ENCODE data around the gene AFTPH.

- TF ChIP-seq CTCF (IDR thresholded peaks at IDR 0.05; ENCODE audit: low read length): no peak
- no peak for TF ChIP-seq EZH2 (optimal IDR thresholded peaks at IDR 0.05; ENCODE audit: low read depth, low read length)
- TF ChIP-seq EZH2phosphoT487 (IDR thresholded peaks at IDR 0.05; ENCODE audit: low read length): no peak
Observed at GRCh38 chr2:64609942-64610281, 85.8 kb downstream of the AFTPH start.
